A549 (cell line): ENCODE results near the gene FBXO10. TPM values are rescaled to one million over a fixed set of nuclear protein-coding genes. Genes with fewer than 3 reads are reported as not detected.

Experiments used
- ATAC-seq, 2 experiments: fragments of 200-7000 bp in 1 of 2; fragments of >200 bp in 1 of 2; cut with Nextera tagmentation in 1 of 2; cut with Tn5 transposase in 1 of 2; 3 replicates each; pipeline versions ENCODE4 v1.8.0 to v1.9.1; 2018 to 2020; ENCODE audit warnings: mild to moderate bottlenecking in 1 of 2, moderate library complexity in 1 of 2
- CTCF ChIA-PET: fragments of 300-600 bp; sonication (Branson Sonifier 250); formaldehyde crosslinking; extraction: SDS; loops from one replicate; lab custom pipeline; 2021; ENCODE audit warnings: antibody characterized with exemption, inconsistent platforms; lab: Yijun Ruan, JAX
- POLR2A ChIA-PET: fragments of 350-600 bp; formaldehyde crosslinking; extraction: SDS; loops from one replicate; lab custom pipeline; 2021; ENCODE audit warnings: antibody characterized with exemption, inconsistent platforms; lab: Yijun Ruan, JAX
- DNase-seq, 2 experiments: peaks; one replicate each; pipeline versions ENCODE4 v3.0.0 to v3.0.0-alpha.2; 2011 to 2016; ENCODE audit warnings: low read depth in 1 of 2, low spot score in 1 of 2
- FAIRE-seq: peaks from 2 replicates; lab custom pipeline; 2011; peaks lifted over from hg19 to GRCh38; lab: Jason Lieb, UNC
- H3K27ac ChIP-seq, 2 experiments: fragments of >200 bp; sonication (Bioruptor Twin); formaldehyde crosslinking; 3 replicates each; pipeline ENCODE4 v1.5.1; 2016 to 2017
- H3K4me1 ChIP-seq: fragments of >200 bp; sonication (Bioruptor Twin); formaldehyde crosslinking; 3 replicates; pipeline ENCODE4 v1.6.1; 2016
- H3K4me2 ChIP-seq: fragments of >200 bp; sonication (Bioruptor Twin); formaldehyde crosslinking; 3 replicates; pipeline ENCODE4 v1.6.1; 2016
- H3K4me3 ChIP-seq: fragments of >200 bp; sonication (Bioruptor Twin); formaldehyde crosslinking; 3 replicates; pipeline ENCODE4 v1.5.1; 2016
- H3K9me3 ChIP-seq: fragments of >200 bp; sonication (Bioruptor Twin); formaldehyde crosslinking; 3 replicates; pipeline ENCODE4 v1.6.1; 2016
- BHLHE40 ChIP-seq: IDR thresholded peaks from 2 replicates; pipeline ENCODE4 v1.6.1; 2012; ENCODE audit warnings: low read depth, low read length, inconsistent platforms
- CHD2 ChIP-seq: fragments of 150-350 bp; IDR thresholded peaks from 2 replicates; pipeline ENCODE4 v1.6.1; 2014; ENCODE audit warnings: low read length; ENCODE audit not compliant: partially characterized antibody
- CHD4 ChIP-seq: fragments of 200-600 bp; sonication (generic); IDR thresholded peaks from 2 replicates; pipeline ENCODE4 v1.6.1; 2016; ENCODE audit warnings: antibody characterized with exemption, mild to moderate bottlenecking, borderline replicate concordance
- EHMT2 ChIP-seq: fragments of 200-600 bp; sonication (generic); IDR thresholded peaks from 2 replicates; pipeline ENCODE4 v1.6.1; 2016; ENCODE audit warnings: antibody characterized with exemption, low read depth, mild to moderate bottlenecking, moderate library complexity
- GATA3 ChIP-seq: IDR thresholded peaks from 2 replicates; pipeline ENCODE4 v1.6.1; 2012; ENCODE audit warnings: borderline replicate concordance
- HDAC2 ChIP-seq: fragments of 200-600 bp; sonication (generic); IDR thresholded peaks from 2 replicates; pipeline ENCODE4 v1.6.1; 2016
- HEYL ChIP-seq: fragments of 250-450 bp; sonication (Bioruptor Pico); IDR thresholded peaks from 2 replicates; pipeline ENCODE4 v1.8.0; 2021; ENCODE audit warnings: mild to moderate bottlenecking, moderate library complexity
- KDM1A ChIP-seq: fragments of 200-600 bp; sonication (generic); IDR thresholded peaks from 2 replicates; pipeline ENCODE4 v1.6.1; 2016; ENCODE audit warnings: low read depth, mild to moderate bottlenecking
- MYC ChIP-seq: IDR thresholded peaks from 2 replicates; pipeline ENCODE4 v1.6.1; 2012; ENCODE audit warnings: mild to moderate bottlenecking, inconsistent platforms, low read length, improper control_type of control experiment, borderline replicate concordance
- NFE2L2 ChIP-seq: fragments of 150-350 bp; conservative IDR thresholded peaks from 2 replicates; pipeline ENCODE4 v1.6.1; 2014; ENCODE audit warnings: low read length
- NPAS2 ChIP-seq: fragments of 250-450 bp; sonication (Bioruptor Pico); IDR thresholded peaks from 2 replicates; pipeline ENCODE4 v1.8.0; 2022; ENCODE audit warnings: mild to moderate bottlenecking, moderate library complexity, borderline replicate concordance
- PHF8 ChIP-seq: fragments of 200-600 bp; sonication (generic); IDR thresholded peaks from 2 replicates; pipeline ENCODE4 v1.6.1; 2016; ENCODE audit warnings: low read depth, mild to moderate bottlenecking, antibody characterized with exemption, moderate library complexity, borderline replicate concordance
- RCOR1 ChIP-seq: fragments of 150-350 bp; IDR thresholded peaks from 2 replicates; pipeline ENCODE4 v1.6.1; 2014; ENCODE audit warnings: antibody characterized with exemption, low read length, low read depth
- RNF2 ChIP-seq: fragments of 200-600 bp; sonication (generic); IDR thresholded peaks from 2 replicates; pipeline ENCODE4 v1.6.1; 2016; ENCODE audit warnings: low read depth, mild to moderate bottlenecking, antibody characterized with exemption, moderate library complexity, borderline replicate concordance
- SMC3 ChIP-seq: fragments of >200 bp; sonication (Bioruptor Twin); formaldehyde crosslinking; IDR thresholded peaks from 3 replicates; pipeline ENCODE4 v1.6.1; 2018; ENCODE audit warnings: inconsistent platforms
- TFCP2L1 ChIP-seq: fragments of 250-450 bp; sonication (Bioruptor Pico); IDR thresholded peaks from 2 replicates; pipeline ENCODE4 v1.5.0; 2021; ENCODE audit warnings: mild to moderate bottlenecking
- TP53 ChIP-seq: fragments of 250-450 bp; sonication (Bioruptor Pico); IDR thresholded peaks from 2 replicates; pipeline ENCODE4 v1.5.0; 2021; ENCODE audit warnings: mild to moderate bottlenecking, moderate library complexity
- ZFP36 ChIP-seq: fragments of 450-650 bp; IDR thresholded peaks from 2 replicates; pipeline ENCODE4 v1.6.1; 2014; ENCODE audit warnings: borderline replicate concordance; ENCODE audit not compliant: partially characterized antibody
- ZNF302 ChIP-seq: fragments of 250-450 bp; sonication (Bioruptor Pico); IDR thresholded peaks from 2 replicates; pipeline ENCODE4 v1.9.0; 2021; ENCODE audit warnings: inconsistent platforms, mild to moderate bottlenecking, moderate library complexity
- WGBS: methylation state at CpG from one replicate; pipeline ENCODE4 v1.1.6; 2017; ENCODE audit errors: missing lambda C conversion rate; 5-methylcytosine and 5-hydroxymethylcytosine counted together
- polyA plus RNA-seq, 4 experiments: library from polyadenylated mRNA; depleted of rRNA in 3 of 4; stranded (reverse); fragments of >200 nt; fragmentation: RNase III in 1 of 4; extraction: RNeasy Plus Mini Kit Qiagen cat#74134 plus additional on column Dnase treatment in 1 of 4; gene quantifications; 2 replicates in 3 of 4; 3 replicates in 1 of 4; pipeline ENCODE4 v1.2.3, GENCODE V29; 2011 to 2017
- TF ChIP-seq, protein P1 (sequence below): IDR thresholded peaks from 2 replicates; pipeline ENCODE4 v1.6.1; 2012
- TF ChIP-seq, protein P2 (sequence below): fragments of 250-450 bp; sonication (Bioruptor Pico); IDR thresholded peaks from 2 replicates; pipeline ENCODE4 v1.5.0; 2020; ENCODE audit warnings: low read depth, mild to moderate bottlenecking, moderate library complexity
- TF ChIP-seq, protein P3 (sequence below): fragments of >200 bp; sonication (Bioruptor Twin); formaldehyde crosslinking; IDR thresholded peaks from 3 replicates; pipeline ENCODE4 v1.6.1; 2016
- TF ChIP-seq, protein P4 (sequence below): fragments of 150-350 bp; IDR thresholded peaks from 2 replicates; pipeline ENCODE4 v1.6.1; 2014; ENCODE audit warnings: low read depth, mild to moderate bottlenecking, low read length
- TF ChIP-seq, protein P5 (sequence below): IDR thresholded peaks from 2 replicates; pipeline ENCODE4 v1.6.1; 2012

Gene FBXO10
- polyA plus RNA-seq, 2 of the 4 experiments (the other 2 are of a cell fraction) = 5.0 to 5.3 TPM

DNA sequence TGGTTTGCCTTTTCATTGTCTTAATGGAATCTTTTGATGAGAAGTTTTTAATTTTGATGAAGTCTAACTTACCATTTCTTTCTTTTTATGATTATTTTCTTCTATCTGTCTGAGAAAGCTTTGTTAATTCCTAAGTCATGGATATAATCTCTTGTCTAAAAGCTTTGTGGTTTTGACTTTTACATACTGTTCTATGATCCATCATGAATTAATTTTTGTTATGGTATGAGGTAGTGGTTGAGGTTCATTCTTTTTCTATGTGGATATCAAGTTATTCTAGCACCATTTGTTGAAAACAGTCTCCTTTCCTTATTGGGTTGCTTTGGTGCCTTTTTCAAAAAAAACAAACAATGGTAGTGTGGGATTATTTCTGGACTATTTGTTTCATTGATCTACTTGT is 20.4 kb downstream of the FBXO10 start:
- TF ChIP-seq KDM1A (no peak), HDAC2 (no peak), NFE2L2 (no peak), BHLHE40 (no peak), SMC3 (no peak), EHMT2 (no peak), PHF8 (no peak), HEYL (CRISPR knock-in tag) (no peak), NPAS2 (no peak), ZFP36 (no peak), MYC (no peak), RCOR1 (no peak), TFCP2L1 (CRISPR knock-in tag) (no peak), CHD2 (no peak)
- TF ChIP-seq, protein P1, sequence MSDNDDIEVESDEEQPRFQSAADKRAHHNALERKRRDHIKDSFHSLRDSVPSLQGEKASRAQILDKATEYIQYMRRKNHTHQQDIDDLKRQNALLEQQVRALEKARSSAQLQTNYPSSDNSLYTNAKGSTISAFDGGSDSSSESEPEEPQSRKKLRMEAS = no peak
- TF ChIP-seq, protein P2, sequence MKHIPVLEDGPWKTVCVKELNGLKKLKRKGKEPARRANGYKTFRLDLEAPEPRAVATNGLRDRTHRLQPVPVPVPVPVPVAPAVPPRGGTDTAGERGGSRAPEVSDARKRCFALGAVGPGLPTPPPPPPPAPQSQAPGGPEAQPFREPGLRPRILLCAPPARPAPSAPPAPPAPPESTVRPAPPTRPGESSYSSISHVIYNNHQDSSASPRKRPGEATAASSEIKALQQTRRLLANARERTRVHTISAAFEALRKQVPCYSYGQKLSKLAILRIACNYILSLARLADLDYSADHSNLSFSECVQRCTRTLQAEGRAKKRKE (CRISPR knock-in tag) = no peak
- no peak overlapping the region for H3K4me3 ChIP-seq
- DNase-seq = no peak
- no peaks in the 10 kb centered on the region for H3K9me3 ChIP-seq
- H3K4me1 ChIP-seq = 0 out of 3 replicates have a peak, but pooled peaks cover 2% of the 10 kb centered on the region
- no peak overlapping the region for H3K27ac ChIP-seq
- no peak for ATAC-seq
- H3K4me2 ChIP-seq = no peak overlapping the region
- ChIA-PET POLR2A (no interaction called here), CTCF (no interaction called here)
- FAIRE-seq = no peak

DNA sequence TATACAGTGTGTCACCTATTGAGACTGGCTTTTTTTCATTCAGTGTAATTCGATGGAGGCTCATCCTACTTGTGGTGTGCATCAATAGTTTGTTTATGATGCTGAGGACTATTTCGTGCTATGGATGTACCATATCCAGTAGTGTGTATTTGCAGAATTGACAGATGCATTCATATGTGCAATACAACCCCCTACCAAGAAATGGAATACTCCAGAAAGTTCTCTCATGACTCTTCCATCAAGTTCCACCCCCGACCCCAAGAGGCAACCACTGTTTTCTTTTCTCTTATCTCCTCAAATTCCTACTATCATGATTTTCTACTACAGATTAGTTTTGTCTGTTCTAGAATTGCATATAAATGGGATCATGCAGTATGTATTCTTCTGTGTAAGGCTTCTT is 21.9 kb downstream of the FBXO10 start:
- no peak overlapping the region for H3K4me3 ChIP-seq
- CTCF ChIA-PET = no interaction called here
- no peak for ATAC-seq
- no peaks in the 10 kb centered on the region for H3K9me3 ChIP-seq
- WGBS = 69% methylated on average over 3 of the region's 3 CpGs
- no peak overlapping the region for H3K27ac ChIP-seq
- FAIRE-seq = no peak
- no peak overlapping the region for H3K4me2 ChIP-seq
- DNase-seq = no peak
- TF ChIP-seq CHD4 (no peak), GATA3 (no peak), SMC3 (no peak), ZNF302 (no peak), TP53 (no peak), RNF2 (no peak)
- TF ChIP-seq, protein P3, sequence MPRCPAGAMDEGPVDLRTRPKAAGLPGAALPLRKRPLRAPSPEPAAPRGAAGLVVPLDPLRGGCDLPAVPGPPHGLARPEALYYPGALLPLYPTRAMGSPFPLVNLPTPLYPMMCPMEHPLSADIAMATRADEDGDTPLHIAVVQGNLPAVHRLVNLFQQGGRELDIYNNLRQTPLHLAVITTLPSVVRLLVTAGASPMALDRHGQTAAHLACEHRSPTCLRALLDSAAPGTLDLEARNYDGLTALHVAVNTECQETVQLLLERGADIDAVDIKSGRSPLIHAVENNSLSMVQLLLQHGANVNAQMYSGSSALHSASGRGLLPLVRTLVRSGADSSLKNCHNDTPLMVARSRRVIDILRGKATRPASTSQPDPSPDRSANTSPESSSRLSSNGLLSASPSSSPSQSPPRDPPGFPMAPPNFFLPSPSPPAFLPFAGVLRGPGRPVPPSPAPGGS = no peak
- TF ChIP-seq, protein P4, sequence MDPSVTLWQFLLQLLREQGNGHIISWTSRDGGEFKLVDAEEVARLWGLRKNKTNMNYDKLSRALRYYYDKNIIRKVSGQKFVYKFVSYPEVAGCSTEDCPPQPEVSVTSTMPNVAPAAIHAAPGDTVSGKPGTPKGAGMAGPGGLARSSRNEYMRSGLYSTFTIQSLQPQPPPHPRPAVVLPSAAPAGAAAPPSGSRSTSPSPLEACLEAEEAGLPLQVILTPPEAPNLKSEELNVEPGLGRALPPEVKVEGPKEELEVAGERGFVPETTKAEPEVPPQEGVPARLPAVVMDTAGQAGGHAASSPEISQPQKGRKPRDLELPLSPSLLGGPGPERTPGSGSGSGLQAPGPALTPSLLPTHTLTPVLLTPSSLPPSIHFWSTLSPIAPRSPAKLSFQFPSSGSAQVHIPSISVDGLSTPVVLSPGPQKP = no peak
- TF ChIP-seq, protein P5, sequence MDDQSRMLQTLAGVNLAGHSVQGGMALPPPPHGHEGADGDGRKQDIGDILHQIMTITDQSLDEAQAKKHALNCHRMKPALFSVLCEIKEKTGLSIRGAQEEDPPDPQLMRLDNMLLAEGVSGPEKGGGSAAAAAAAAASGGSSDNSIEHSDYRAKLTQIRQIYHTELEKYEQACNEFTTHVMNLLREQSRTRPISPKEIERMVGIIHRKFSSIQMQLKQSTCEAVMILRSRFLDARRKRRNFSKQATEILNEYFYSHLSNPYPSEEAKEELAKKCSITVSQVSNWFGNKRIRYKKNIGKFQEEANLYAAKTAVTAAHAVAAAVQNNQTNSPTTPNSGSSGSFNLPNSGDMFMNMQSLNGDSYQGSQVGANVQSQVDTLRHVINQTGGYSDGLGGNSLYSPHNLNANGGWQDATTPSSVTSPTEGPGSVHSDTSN = no peak
- POLR2A ChIA-PET = no interaction called here
- 0 out of 3 replicates have a peak, but pooled peaks cover 4% of the 10 kb centered on the region for H3K4me1 ChIP-seq
